ENCODE results near the gene SRSF9.
"Not testable (repeated sequence)": the region's sequence is repeated elsewhere in the genome, so short reads cannot be mapped to it uniquely, and the experiment has no call there.

Gene SRSF9

GRCh38 chr12:120447992-120448391, 21.6 kb downstream of the SRSF9 start:
- DNase-seq (ENCODE audit: low read depth): no peak

GRCh38 chr12:120446844-120447178, 22.7 kb downstream of the SRSF9 start:
- DNase-seq (ENCODE audit: low read depth): not testable (repeated sequence)

DNA sequence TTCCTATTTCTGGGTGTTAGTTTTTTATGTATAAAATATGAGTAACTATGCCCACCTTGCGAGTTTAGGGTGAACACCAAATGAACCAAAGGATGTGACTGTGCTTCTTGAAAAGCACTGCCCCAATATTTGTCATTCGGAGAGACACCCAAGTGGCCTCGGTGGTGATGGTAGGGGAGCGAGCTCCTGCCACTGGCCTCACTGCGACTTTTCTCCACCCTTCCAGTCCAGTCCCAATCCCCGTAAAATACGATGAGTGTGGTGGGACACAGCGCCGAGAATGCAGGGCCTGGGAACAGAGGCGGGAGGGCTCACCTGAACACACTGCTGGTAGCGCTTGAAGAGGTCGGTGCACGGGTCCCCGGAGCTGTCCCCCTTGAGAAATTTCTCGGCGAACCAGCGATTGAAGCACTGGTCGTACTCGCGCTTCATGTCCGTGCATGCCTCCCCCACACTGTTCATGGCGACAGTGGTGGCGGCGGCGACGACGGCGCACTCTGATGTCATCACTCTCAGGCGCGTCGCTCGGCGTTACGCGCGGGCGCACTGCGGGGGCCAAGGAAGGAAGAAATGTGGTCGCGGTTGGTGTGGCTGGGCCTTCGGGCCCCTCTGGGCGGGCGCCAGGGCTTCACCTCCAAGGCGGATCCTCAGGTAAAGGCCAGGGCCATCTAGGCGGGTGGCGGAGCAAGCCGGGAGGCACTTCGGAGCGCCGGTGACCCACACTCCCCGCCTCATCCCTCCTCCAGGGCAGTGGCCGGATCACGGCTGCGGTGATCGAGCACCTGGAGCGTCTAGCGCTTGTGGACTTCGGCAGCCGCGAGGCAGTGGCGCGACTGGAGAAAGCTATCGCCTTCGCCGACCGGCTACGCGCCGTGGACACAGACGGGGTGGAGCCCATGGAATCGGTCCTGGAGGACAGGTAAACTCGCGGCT, 23.4 kb downstream of the SRSF9 start, which contains the start of the genes GATC and TRIAP1:
TSS of gene GATC (plus strand) at position 534 of the 933 bp plus-strand sequence. CDS start at position 571, 37 bp downstream.
TSS of gene TRIAP1 (minus strand) at position 474 of the 933 bp plus-strand sequence. CDS start at position 462, 12 bp downstream.
- DNase-seq (ENCODE audit: low read depth): peak; percentile 78

- no peak for DNase-seq (ENCODE audit: low read depth)
Observed at GRCh38 chr12:120444676-120445075, 24.9 kb downstream of the SRSF9 start.

DNA sequence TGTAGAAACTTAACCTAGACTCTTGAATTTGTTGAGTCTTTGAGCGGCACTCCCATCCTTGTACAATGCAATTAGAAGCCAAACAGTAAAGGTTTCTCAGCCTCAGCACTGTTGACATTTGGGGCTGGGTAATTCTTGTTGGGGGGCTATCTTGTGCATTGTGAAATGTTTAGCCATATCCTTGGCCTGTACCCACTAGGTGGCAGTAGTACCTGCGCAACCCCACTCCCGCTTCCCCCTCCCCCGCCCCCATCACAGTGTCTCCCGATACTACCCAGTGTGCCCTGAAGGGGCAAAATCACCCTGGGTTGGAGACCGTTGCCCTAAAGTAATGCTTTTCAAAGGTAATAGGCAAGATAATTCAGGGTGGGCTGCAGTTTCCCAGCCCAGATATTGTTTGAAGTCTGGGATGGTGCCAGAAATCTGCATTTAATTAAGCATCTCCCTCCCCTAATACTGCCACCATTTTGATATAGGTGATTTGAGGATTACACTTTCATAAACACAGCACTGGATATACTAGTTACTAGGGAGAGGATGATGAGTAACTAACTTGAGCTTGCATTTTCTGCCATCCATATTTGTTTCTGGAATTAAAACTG, 29.8 kb downstream of the SRSF9 start:
- peak; percentile 72 for DNase-seq (ENCODE audit: low read depth)

GRCh38 chr12:120438495-120439198, 30.9 kb downstream of the SRSF9 start:
- DNase-seq (ENCODE audit: low read depth): no peak

GRCh38 chr12:120437735-120438494, 31.6 kb downstream of the SRSF9 start, which contains the start of gene COX6A1:
Gene COX6A1 (plus strand): TSS chr12:120438113. CDS start chr12:120438127, 14 bp downstream.
- DNase-seq (ENCODE audit: low read depth): peak; percentile 95

GRCh38 chr12:120432772-120433525, 36.6 kb downstream of the SRSF9 start:
- no peak for DNase-seq (ENCODE audit: low read depth)

DNA sequence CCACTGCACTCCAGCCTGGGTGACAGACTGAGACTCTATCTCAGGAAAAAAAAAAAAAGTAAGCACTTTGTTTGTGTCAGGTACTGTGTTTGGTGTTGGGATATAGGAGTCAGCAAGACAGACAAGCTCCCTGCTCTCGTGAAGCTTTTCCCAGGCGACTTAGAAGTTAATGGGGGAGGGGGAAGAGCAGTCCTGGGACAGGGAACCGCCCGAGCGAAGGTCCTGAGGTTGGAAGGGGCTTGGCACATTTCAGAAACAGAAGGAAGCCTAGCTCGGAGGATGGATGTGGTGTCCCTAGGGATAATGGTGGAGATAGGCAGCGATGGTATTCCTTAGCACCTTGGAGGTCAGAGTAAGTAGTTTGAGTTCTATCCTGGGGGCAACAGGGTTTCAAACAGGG, 40.2 kb downstream of the SRSF9 start:
- DNase-seq (ENCODE audit: low read depth): no peak

GRCh38 chr12:120428597-120429229, 40.8 kb downstream of the SRSF9 start:
- no peak for DNase-seq (ENCODE audit: low read depth)

DNA sequence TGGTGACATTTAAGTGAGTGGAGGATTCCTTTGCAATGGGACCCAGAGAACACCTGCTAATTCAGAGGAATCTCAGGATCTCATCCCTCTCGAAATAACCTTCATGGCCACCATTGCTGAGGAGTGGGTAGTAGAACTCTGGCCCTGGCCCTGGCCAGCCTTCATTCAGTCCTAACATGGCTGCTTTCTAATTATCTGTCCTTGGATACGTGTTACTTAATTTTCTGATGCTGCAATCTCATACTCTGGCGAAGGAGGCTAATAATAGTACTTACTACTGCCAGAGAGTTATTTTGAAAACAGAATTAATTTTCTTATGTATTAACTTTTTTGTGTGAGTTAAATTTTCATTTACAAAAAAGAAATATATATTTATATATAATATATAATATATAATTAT, 43.8 kb downstream of the SRSF9 start:
- no peak for DNase-seq (ENCODE audit: low read depth)

DNA sequence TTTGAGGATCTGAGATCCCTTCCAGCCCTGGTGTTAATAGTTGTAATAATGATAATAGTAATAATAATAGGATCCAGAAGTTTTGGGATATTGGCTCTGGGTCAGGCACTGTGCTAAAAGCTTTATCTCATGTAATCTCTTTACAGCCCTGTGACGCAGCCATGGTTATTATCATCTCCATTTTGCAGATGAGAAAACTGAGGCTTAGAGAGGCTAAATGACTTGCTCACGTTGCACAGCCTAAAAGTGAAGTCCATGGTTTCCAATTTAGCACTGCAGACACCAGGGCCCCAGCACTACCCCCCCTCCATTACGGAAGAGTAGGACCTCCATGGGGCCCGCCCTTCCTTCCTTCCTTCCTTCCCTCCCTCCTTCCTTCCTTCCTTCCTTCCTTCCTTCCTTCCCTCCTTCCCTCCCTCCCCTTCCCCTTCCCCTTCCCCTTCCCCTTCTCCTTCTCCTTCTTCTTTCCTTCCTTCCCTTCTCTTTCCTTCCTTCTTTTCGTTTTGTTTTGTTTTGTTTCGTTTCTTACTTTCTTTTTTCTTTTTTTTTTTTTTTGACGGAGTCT, 46.6 kb downstream of the SRSF9 start:
- no peak for DNase-seq (ENCODE audit: low read depth)

DNA sequence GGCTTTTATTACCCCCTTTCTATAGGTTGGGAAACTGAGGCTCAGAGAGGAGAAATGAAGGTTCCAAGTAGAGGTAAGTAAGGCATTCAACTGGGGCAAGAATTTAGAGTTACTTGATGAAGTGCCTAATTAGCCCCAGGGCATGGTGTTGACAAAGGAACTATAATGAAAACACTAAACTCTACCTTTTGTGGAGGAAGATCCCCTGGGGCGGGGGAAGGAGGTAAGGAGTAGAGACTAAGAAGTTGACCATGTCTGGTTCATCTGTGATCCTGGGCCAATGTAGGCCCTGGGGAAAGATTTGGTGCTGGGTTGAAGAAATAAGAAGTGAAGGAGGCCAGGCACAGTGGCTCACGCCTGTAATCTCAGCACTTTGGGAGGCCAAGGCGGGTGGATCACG, 47.8 kb downstream of the SRSF9 start:
- no peak for DNase-seq (ENCODE audit: low read depth)

DNA sequence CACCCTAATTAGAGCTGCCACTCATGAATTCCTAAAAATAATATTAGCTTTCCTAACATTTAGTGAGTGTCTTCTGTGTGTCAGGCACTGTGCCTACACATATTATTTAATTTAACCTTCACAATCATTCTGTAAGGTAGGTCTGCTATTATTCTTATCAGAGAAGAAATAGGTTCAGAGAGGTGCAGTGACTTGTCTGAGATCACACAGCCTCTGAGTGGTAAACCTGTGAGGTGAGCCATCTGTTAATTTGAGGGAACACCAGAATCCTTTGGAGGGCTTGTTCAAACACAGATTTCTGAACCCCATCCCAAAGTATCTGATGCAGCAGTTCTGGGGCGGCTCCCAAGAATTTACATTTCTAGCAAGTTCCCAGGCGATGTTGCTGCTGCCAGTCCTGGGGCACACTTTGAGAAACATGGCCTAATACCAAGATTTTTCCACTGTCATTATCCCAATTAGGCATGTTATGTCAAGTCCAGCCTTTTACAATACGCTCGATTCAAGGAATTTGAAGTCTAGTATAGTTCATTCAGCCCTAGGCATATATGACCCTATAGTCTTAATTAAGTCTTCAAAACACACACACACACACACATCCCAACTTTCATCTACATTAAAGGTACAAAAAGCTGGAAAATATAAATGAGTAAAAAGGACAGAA, 51.5 kb downstream of the SRSF9 start:
- DNase-seq (ENCODE audit: low read depth): no peak

DNA sequence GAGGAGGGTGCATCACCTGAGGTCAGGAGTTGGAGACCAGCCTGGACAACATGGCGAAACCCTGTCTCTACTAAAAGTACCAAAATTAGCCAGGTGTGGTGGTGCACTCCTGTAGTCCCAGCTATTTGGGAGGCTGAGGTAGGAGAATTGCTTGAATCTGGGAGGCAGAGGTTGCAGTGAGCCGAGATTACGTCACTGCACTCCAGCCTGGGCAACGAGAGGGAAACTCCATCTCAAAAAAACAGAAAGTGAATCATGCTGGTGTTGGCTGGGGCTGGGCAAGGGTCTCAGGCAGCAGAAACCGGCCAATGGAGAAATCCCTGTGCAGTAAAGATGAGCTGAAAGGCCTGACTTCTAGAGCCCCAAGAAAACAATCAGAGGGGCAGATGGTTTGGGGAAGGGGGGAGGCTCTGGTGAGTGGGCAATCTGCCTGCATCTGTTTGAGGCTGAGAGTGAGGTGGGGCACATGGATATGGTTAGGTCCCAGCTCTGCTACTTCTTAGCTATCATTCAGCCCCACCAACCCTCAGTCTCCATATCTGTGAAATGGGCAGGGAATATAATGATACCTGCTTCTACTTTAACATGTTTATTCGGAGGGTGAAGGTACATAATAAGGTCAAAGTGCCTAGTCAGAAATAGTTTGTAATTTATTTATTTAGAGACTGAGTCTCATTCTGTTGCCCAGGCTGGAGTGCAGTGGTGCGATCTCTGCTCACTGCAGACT, 52.9 kb downstream of the SRSF9 start:
- DNase-seq (ENCODE audit: low read depth): no peak

DNA sequence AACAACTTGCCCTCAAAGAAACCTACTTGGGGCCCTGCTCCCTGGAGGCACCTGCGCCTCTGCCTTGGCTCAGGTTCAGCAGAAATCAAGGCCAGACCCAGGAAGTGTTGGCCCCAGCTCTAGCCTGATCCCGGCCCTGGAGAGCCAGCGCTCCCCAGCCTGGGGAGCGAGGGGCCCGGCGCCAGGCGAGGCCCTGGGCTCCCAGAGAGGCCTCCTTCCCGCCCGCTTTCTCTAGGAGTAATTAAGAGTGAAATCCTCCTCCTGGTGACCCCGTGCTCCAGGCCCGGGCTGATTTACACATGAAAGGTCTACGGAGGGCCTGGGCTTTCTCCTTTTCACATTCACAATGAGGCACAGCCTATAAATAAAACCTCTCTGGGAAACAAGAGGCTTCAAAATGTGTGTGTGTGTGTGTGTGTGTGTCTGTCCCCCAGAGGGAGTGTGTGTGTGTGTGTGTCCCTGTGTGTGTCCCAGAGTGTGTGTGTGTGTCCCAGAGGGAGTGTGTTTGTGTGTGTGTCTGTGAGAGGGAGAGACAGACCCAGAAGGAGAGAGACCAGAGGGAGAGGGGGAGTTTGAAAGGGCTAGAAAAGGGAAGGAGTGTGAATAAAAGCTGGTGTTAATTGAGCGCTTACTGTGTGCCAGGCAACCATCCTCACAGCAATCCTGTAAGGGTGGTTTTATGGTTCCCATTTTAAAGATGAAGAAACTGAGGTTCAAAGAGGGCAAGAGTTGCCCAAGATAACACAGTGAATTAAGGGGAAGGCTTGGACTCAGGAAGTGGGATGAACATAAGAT, 55.5 kb downstream of the SRSF9 start:
- no peak for DNase-seq (ENCODE audit: low read depth)

- no peak for DNase-seq (ENCODE audit: low read depth)
Observed at GRCh38 chr12:120412421-120412820, 57.1 kb downstream of the SRSF9 start.
